ENCODE data around the gene POLR1A.

Gene POLR1A

GRCh38 chr2:86048383-86048701, 57.3 kb downstream of the POLR1A start:
- TF ChIP-seq CTCF (IDR thresholded peaks at IDR 0.05): no peak

GRCh38 chr2:86047575-86048382, 57.9 kb downstream of the POLR1A start:
- TF ChIP-seq CTCF (IDR thresholded peaks at IDR 0.05): no peak

GRCh38 chr2:86045541-86045940, 60.1 kb downstream of the POLR1A start:
- TF ChIP-seq CTCF (IDR thresholded peaks at IDR 0.05): no peak

- no peak for TF ChIP-seq CTCF (IDR thresholded peaks at IDR 0.05)
Measured at GRCh38 chr2:86044614-86045013, 61.1 kb downstream of the POLR1A start.

GRCh38 chr2:86044045-86044444, 61.6 kb downstream of the POLR1A start:
- no peak for TF ChIP-seq CTCF (IDR thresholded peaks at IDR 0.05)

- TF ChIP-seq CTCF (IDR thresholded peaks at IDR 0.05): no peak
Measured at GRCh38 chr2:86042256-86043168, 63.2 kb downstream of the POLR1A start.

GRCh38 chr2:86039963-86040655, 65.6 kb downstream of the POLR1A start:
- TF ChIP-seq CTCF (IDR thresholded peaks at IDR 0.05): no peak
